GM19395 (cell line): ENCODE results near the gene RNU1-3.
A peak's percentile ranks its signal among the peaks of the same experiment; 100 is the strongest.
"Not testable (repeated sequence)": the region's sequence is repeated elsewhere in the genome, so short reads cannot be mapped to it uniquely, and the experiment has no call there.

Experiments
- ATAC-seq: cut with Tn5 transposase; IDR thresholded peaks from one replicate; pipeline ENCODE4 v1.9.1; 2021; ENCODE audit warnings: mild to moderate bottlenecking, moderate library complexity; ENCODE audit not compliant: unreplicated experiment

Gene RNU1-3

DNA sequence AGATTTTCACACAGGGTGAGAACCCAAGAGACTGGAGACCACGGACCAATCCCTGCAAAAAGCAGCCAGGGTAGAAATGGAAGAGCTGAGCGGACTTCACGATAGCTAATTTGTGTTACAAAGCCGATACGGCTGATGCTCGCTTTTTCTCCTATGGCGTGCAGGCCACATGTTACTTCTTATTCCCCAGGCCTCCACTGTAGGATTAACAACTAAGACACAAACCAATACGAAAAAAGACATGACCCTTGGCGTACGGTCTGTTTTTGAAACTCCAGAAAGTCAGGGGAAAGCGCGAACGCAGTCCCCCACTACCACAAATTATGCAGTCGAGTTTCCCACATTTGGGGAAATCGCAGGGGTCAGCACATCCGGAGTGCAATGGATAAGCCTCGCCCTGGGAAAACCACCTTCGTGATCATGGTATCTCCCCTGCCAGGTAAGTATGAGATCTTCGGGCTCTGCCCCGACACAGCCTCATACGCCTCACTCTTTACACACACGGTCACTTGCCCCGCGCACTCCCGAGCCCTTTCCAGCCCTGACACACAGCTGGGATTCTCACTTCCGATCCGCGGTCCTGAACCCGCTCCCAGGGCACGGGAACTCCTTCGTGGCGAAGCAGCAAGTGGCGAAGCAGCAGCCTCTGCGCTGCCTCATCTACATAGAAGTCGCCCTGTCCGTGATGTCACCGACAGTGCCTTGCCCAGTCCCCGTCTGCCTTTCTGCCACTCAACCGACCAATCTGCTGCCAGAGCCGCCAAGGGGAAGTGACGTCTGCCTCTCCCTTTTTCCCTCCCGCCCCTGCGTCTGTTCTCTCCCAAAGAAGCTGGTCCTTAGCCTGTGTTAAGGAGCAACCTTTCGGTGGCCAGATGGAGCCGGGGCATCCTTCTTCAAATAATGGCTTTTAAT, at the start of gene RNU1-3:
Gene RNU1-3 (minus strand): TSS at position 447 of the 912 bp plus-strand sequence.
- ATAC-seq, result peak; percentile 92

DNA sequence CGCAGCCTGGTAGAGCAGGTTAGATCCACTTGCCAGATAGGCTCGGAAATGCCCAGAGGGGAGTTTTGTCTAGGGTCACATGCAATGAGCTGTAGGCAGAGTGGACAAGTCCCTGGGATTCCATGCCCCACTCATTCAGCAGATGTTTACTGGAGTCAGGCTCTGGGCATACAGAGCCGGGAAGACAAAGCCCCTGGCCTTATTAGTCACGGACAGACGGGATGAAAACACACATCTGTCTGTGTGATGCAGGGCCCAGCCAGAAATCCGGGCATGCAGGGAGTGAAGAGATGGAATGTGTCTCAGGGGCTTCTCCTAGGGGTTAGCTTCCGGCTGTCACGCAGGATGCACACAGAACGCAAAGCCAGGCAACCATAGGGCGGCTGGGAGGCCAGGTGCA, 46.7 kb upstream of the RNU1-3 start:
- not testable (repeated sequence) for ATAC-seq

DNA sequence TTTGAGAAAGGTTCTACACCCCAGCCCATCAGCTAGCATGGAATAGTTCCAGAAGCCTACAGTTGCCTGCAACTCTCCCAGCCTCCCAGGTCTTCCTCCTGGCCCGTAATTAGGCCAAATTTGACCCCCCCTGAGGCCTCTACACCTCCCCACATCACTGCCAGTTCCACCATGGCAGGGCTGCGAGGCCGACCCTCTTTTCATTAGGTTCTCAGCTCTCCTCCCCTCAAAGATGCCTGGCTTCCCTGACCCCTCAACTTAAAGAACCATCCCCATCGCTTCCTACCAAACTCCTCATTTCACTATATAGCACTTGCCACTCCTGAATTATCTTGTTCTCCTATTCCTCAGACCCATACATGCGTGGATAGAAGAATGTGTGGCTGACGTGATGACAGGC, 46.2 kb upstream of the RNU1-3 start:
- not testable (repeated sequence) for ATAC-seq

DNA sequence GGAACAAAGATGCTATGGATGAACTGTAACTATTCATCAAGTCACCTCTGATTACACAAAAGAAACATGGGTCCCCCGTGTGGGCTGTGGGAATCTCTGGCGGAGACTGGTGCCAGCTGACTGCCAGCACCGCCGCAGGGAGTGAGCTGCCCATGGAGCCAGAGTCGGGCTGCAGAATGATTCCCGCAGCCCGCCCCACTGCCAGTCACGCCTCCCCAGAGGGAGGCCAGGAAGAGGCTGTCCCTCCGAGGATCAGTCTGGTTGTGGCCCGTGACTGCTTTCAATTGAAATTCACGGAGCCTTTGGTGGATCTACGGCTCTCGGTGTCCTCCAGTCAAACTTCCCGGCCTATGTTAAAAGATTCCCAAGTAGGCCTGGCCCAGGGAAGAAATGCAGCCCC, 45.8 kb upstream of the RNU1-3 start:
- not testable (repeated sequence) for ATAC-seq

DNA sequence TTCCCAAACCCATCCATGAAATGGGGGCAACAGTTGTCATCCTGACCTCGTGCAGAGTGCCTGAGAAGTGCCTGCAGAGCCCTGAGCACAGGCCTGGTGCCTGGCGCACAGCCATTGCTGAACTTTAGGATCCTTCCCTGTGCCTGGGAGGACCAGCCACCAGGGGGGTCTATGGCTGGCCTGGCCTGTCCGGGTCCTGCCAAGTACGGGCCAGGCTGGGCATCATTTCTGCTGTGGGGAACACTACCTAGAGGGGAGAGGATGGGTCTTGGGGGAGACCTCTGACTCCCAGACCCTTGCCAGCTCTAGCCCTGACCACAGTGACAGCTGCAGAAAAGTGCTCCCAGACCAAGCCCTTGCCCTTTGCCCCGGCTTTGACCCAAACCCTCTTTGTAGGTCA, 45.4 kb upstream of the RNU1-3 start:
- ATAC-seq, result not testable (repeated sequence)

DNA sequence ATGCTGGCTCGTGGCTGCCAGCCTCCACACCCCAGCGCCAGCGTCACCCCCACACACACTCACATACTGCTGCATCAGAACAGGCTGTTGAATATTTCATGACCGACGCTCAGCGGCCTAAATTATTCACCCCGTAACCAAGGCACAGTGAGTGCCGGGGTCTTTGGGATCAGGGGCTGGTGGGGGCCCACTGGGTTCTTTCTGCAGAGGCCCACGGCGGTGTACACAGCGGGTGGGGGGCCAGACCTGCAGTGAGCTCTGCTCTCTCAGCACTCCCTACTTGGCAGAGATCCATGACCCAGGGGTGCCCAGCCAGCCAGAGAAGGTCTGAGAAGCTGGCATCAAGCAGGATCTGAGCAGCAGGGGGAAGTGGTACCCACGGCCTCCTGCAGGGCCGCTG, 43.9 kb upstream of the RNU1-3 start:
- ATAC-seq, result not testable (repeated sequence)

DNA sequence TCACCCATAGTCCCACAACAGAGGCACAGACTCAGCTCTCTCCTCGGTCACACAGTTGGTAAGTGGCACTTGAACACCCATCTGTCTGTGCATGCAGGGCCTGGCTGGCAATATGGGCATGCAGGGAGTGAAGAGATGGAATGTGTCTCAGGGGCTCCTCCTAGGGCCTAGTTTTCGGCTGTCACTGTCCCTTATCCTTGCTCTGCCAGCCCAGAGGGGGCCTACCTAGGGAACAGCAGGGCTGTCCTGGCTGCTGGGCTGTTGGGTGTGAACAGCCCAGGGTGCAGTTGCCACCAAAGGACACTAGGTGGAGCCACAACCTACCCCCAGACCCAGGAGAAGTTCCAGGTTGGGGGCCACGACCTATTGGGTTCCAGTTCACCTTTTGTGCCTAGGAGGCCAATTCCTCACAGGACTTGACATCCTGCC, 42.9 kb upstream of the RNU1-3 start:
- ATAC-seq, result not testable (repeated sequence)

DNA sequence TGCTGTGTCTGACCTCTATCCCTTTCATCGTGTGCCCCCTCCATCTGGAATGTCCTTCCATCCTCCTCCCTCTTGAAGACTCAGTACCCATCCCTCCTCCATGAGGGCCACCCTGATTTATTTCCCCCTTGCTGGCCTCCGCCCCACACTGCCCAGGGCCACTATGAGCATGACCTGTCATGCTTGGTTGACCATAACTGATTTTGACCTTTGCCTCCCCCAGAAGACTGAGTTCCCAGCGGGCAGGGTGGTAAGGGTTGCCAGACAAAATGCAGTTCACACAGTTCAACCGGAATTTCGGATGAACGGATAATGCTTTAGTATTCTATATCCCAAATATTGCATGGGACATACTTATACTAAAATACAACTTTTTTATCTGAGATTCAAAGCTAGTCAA, 42.0 kb upstream of the RNU1-3 start:
- ATAC-seq, result not testable (repeated sequence)

DNA sequence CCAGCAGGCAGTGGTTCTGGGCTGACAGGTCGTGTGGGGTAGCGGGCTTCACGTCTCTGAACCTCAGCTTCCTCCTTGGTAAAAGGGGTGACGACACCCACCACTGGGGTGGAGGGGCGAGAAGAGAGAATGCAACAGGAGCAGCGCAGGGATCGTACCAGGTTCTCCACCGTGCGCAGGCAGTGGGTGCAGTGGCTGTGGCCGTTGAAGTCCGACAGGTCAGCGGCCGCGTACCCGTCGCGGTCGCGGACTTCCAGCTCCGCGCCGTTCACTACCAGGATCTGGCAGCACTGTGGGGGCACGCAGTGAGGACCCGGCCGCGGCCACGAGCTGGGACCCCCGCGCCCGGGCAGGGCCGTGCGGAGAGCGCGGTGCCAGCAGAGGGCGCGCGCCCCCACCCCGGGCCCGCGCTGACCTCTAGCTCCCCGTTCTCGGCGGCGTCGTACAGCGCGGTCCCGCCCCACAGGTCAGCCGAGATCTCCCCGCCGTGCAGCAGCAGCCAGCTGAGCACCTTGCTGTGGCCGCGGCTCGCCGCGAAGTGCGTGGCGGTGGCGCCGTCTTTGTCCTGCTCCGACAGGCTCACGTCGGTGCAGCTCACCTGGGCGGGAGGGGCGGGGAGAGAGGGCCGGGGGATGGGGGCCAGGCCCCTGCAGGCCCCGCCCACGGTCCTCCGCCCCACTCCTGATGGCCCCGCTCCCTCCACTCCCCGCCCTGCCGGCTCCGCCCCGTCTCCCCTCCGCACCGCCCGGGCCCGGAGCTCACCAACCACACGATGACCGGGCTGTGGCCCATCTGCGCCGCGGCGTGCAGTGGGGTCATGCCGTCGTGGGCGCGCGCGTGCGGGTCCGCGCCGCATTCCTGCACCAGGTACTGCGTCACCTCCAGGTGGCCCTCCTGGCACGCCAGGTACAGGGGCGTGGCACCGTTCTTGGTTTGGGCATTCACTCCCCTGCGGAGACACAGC, 40.7 kb upstream of the RNU1-3 start:
- ATAC-seq, result not testable (repeated sequence)

DNA sequence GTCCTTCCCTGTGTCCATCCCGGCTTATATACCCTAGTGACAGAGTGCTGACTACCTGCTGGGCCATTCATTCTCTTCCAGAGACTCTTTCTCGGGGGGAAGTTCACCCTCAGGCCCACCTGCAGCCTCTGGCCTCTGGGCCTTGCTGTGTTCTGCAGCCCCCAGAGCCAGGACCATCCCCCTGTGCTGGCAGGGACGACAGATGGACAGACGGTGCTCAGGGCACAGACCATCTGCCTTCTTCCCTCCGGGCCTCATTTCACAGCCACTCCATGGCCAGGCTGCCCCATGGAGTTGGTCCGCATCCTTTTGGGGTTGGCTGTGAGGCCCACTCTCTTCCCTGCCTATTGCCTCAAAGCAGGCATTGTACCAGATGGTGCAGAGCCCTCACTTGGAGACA, 39.6 kb upstream of the RNU1-3 start:
- ATAC-seq, result not testable (repeated sequence)

DNA sequence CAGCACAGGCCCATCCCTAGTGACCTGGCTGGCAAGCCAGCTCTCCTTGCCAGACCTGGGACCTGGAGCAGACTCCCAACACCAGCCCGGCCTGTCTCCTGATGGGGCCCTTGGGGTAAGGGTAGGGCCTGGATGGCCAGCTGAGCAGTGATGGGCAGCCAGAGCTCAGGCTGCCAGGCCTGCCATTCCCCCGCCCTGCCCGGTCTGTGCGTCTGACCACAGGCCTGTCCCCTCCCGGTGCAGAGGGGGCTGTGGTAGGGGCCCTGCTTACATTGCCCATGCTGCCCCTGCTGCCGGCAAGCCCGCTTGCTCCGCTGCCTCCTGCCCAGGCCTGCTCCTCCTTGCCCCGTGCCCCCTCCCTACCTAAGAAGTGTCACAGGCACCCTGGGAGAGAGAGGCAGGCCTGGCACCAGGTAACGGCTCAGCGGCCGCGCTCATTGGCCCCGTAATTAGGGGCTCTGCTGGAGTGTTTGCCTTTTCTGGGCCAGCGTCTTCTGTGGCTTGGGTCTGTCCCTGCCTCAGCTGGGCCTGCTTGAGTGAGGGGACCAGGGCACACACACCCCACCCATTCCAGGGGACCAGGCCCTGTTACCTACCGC, 37.9 kb upstream of the RNU1-3 start:
- ATAC-seq, result not testable (repeated sequence)

DNA sequence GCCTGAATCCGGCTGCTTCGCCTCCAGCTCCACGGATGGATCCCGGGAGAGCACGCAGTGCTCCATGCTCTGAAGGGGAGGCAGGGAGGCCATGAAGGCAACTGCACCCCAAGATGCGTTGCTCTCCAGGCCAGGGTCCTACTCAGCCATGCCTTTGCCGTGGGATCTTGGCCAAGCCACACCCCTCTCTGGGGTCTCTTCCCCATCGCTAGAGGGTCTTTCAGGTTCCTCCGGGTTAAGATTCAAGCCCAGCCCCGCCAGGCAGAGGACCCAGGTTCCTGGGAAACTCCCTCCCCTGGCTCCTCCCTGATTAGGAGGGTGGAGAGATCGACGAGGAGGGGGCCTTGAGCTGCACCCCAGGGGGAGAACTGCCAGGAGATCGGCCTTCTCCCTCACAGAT, 37.3 kb upstream of the RNU1-3 start:
- not testable (repeated sequence) for ATAC-seq

DNA sequence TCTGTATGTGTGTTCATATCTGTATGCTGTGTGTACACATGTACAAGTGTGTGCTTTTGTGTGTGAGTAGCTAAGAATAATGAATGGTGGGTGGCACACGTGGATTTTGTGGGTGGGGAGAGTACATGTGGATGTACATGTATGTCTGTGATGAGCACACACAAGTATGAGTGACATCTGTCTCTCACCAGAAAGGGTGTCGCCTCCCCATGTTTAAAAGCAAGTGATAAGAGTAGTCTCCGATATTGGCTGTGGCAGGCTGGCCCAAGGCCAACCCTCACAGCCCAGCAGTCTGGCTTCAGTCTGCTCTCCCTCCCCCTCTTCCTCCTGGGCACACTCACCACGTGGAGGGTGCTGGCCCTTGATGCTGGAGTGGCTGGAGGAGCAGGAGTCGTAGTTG, 36.9 kb upstream of the RNU1-3 start:
- ATAC-seq, result not testable (repeated sequence)

DNA sequence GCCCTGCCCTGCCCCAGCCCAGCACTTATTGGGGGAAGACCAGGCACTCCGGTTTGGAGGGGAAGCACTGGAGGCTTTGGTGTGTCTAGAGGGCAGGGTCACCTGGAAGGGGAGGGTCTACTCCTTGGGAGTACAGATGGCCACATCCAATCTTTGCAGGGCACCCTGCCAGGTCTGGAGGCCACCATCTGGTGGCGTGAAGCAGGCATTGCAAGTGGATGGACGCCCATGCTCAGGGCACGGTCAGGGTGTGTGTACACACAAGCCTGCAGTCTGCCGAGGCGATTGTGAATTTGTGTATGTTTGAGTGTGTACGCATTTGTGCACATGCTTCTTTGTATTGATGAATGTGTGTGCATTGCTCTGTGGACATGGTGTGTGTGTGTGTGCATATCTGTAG, 36.4 kb upstream of the RNU1-3 start:
- ATAC-seq, result not testable (repeated sequence)

DNA sequence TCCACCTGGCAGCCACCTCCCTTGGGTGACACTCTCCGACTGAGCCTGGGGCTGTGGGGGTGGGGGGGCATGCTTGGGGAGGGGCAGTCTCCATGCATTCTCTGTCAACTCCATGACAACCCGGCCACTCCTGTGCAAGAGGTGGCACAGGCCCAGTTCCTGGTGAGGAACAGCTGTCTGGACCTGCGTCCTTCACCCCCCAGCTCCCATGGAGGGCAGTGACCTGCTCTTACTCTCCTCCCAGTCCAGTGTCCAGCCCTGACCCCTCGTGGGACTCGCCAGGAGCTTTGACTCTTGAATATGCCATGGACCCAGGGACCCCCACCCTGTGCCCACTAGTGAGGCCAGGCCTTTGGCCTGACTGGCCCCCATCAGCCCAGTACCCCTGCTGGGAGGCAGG, 35.5 kb upstream of the RNU1-3 start:
- ATAC-seq, result not testable (repeated sequence)

DNA sequence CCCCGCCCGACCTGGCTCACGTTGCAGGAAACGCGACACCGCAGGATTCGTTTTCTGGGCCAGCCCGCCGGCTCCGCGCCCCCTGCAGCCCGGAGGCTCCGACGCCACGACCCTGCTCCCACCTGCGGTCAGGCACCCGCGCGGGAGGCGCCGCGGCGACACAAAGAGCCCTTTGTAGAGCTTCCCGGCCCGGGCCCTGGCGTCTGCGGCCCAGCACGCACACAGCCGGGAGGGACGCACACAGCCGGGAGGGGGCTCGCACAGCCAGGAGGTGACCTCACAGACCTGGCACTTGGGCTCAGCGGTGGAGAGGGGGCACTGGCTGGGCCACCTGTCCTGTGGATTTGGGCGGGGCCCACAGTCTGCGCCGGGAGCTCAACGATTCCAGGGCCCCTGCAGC, 34.4 kb upstream of the RNU1-3 start:
- ATAC-seq, result not testable (repeated sequence)

DNA sequence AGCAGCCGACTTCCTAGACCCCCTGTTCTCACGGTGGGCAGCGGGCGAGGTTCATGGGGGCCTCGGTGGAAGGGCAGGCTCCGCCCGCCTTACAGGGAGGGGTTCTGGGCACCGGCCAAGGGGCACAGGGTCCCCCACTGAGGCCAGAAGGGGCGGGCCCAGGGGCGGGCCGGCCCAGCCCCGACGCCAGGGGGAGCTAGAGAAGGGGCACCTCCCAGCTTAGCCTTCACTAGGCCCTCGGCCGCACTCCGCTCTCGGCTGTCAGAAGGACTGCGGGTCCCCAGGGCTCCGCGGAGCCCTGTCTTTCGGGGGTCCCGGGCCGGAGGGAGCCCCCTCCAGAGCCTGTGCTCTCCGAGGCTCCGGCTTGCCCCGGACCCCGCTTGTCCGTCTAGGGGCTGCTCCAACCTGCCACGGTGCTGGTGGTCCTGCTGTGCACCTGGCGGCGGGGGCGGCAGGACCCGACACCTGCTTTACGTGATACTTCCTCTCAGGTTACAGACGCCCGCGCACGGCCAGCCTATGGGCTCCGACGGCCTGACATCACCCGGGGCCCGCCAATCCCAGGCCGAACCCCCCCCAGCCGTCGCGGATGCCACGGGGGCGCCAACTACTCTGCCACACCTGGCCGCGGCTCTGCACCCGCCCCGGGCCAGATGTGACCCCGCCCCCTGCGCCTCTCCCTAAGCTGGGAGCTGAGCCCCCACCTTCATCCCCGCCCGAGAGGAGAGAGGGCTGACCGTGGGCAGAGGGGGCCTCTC, 33.6 kb upstream of the RNU1-3 start:
- ATAC-seq, result not testable (repeated sequence)

DNA sequence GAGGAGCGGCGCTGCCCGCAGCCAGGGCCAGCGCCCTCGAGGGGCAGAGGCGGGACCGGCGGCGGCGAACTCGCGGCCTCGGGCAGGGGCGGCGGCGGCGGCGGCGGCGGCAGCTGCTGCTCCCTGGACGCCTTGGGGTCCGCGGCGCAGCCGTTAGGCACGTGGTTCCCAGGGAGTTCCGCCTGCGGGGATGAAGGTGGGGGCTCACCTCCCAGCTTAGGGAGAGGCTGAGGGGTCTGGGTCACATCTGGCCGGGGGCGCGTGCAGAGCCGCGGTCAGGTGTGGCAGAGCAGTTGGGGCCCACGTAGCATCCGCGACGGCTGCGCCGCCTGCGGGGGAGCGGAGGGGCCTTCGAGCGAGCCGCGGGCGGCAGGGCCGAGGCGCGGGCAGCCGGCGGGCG, 32.7 kb upstream of the RNU1-3 start:
- ATAC-seq, result not testable (repeated sequence)

DNA sequence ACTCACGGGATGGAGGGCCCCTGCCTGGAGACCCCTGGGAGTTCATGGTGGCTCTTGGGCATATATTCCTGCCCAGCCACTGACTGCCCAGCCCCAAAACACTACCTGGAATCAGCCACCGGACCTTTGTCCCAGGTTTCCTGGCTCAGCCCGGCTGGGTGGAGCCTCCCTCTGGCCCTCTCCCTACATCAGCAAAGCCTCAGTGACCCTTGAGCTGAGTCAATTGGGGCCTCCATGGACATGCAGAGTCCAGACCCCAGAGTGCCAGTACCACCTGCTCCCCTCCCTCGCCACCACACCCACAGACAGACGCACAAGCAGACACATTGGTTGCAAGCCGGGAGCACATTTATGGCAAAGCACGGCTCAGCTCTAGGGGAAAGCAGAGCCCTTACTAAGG, 30.4 kb upstream of the RNU1-3 start:
- ATAC-seq, result not testable (repeated sequence)

DNA sequence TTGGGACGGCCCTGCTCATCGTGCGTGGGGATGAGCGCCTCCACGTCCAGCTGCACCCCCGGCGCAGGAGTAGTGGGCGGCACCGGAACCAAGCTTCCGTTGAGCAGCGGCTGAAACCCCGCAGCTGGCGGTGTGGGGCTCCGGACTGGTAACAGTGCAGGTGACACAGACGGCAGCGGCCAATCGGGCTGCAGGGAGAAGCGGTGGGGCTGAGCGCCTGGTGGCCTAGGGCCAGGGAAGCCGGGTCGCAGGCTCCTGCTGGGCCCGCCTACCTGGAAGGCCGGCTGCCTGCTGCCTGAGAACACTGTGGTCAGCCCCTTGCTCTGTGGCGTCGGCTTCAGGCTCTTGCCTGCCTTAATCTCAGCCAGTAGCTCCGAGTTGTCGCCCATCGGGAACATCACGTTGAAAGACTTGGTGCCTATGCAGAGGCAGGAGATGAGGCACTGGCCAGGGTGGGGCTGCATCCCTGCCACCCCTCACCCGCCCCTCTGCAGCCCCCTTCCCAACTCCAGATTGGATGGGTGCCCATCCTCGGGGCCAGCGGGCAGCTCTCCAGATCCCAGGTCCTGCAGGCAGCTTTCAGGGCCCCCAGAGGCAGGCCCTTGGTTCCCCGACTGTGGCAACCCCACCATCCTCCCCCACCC, 29.9 kb upstream of the RNU1-3 start:
- not testable (repeated sequence) for ATAC-seq
